MCF 10A (cell line): ENCODE data around the gene MAPK13. TPM values are rescaled to one million over a fixed set of nuclear protein-coding genes. Genes with fewer than 3 reads are reported as not detected.

Experiments
- BruUV-seq: library from RNA; stranded (reverse); fragments of 400-500 nt; replicated peaks from 2 replicates; lab custom pipeline; 2021; lab: Mats Ljungman, UMichigan
- CTCF ChIA-PET: fragments of 300-600 bp; sonication (Branson Sonifier 250); formaldehyde crosslinking; extraction: SDS; loops from one replicate; lab custom pipeline; 2021; ENCODE audit warnings: antibody characterized with exemption, inconsistent platforms; lab: Yijun Ruan, JAX
- POLR2A ChIA-PET: fragments of 300-600, 350-650 bp; sonication (Branson Sonifier 250); formaldehyde crosslinking; extraction: SDS; loops from one replicate; lab custom pipeline; 2020; ENCODE audit warnings: antibody characterized with exemption, inconsistent platforms; lab: Yijun Ruan, JAX
- DNase-seq: peaks from one replicate; pipeline ENCODE4 v3.0.0-alpha.2; 2018; ENCODE audit not compliant: unreplicated experiment
- H3K27ac Mint-ChIP-seq: one replicate; pipeline ENCODE4 v1.8.0; 2022; ENCODE audit warnings: mild to moderate bottlenecking, low read depth, mixed read lengths; ENCODE audit not compliant: unreplicated experiment
- H3K27me3 Mint-ChIP-seq: one replicate; pipeline ENCODE4 v1.8.0; 2022; ENCODE audit warnings: mixed read lengths; ENCODE audit not compliant: insufficient read depth, unreplicated experiment
- H3K36me3 Mint-ChIP-seq: one replicate; pipeline ENCODE4 v1.8.0; 2022; ENCODE audit warnings: mild to moderate bottlenecking, moderate library complexity, mixed read lengths; ENCODE audit not compliant: insufficient read depth, unreplicated experiment
- H3K4me1 Mint-ChIP-seq: one replicate; pipeline ENCODE4 v1.8.0; 2022; ENCODE audit warnings: mixed read lengths; ENCODE audit not compliant: insufficient read depth, unreplicated experiment
- H3K4me3 Mint-ChIP-seq: one replicate; pipeline ENCODE4 v1.8.0; 2022; ENCODE audit warnings: mild to moderate bottlenecking, moderate library complexity, mixed read lengths; ENCODE audit not compliant: unreplicated experiment
- H3K9me3 Mint-ChIP-seq: one replicate; pipeline ENCODE4 v1.8.0; 2022; ENCODE audit warnings: mixed read lengths; ENCODE audit not compliant: unreplicated experiment
- intact Hi-C: fragments of 100-400 bp; cut with micrococcal nuclease; formaldehyde crosslinking; loops from 2 replicates; pipeline ENCODE4 v1.14.1; 2022
- total RNA-seq: library from RNA; stranded (reverse); gene quantifications from 2 replicates; pipeline ENCODE4 v1.2.3, GENCODE V29; 2022
- TF ChIP-seq, protein P1 (sequence below): fragments of 200-600 bp; IDR thresholded peaks from one replicate; pipeline ENCODE4 v1.8.0; 2022; ENCODE audit warnings: antibody characterized with exemption, mild to moderate bottlenecking; ENCODE audit not compliant: unreplicated experiment

The MAPK13 gene
- total RNA-seq, 1 experiment from 2014 or later = 5.5 TPM

DNA sequence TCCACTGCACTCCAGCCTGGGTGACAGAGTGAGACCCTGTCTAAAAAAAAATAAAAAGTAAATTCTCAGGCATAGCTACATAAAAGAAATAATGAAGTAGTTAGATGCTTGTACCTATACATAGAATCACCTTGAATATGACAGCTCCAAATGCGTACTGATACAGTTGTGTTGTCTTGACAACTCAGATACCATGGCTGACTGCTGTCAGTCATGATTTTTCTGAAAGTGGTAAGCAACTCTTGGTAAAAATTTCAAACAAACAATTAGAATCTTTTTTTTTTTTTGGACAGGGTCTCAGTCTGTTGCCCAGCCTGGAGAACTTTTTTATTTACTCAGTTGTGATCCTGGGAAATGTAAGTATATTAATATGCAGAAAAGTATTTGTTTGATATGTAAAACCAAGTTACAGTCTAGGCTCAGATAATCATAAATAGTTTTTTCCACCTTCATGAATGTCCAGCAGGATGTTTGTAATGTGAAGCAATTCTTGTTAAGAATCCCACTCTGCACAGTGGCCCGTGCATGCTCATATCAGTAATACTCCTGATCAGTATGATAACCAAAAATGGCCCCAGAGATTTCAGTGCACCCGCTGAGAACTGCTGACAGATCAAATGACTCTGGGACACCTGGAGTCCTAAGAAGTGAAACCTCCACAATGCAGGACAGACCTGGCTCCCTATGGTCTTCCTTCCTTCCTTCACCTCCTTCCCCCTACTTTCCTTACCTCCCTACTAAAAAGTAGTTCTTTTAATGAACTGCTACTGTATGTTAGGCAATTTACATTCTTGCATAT is 14.0 kb upstream of the MAPK13 start:
- TF ChIP-seq, protein P1, sequence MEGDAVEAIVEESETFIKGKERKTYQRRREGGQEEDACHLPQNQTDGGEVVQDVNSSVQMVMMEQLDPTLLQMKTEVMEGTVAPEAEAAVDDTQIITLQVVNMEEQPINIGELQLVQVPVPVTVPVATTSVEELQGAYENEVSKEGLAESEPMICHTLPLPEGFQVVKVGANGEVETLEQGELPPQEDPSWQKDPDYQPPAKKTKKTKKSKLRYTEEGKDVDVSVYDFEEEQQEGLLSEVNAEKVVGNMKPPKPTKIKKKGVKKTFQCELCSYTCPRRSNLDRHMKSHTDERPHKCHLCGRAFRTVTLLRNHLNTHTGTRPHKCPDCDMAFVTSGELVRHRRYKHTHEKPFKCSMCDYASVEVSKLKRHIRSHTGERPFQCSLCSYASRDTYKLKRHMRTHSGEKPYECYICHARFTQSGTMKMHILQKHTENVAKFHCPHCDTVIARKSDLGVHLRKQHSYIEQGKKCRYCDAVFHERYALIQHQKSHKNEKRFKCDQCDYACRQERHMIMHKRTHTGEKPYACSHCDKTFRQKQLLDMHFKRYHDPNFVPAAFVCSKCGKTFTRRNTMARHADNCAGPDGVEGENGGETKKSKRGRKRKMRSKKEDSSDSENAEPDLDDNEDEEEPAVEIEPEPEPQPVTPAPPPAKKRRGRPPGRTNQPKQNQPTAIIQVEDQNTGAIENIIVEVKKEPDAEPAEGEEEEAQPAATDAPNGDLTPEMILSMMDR = no peak
- Mint-ChIP-seq H3K27me3 (no peaks in the 10 kb centered on the region), H3K9me3 (no peaks in the 10 kb centered on the region), H3K4me3 (no peak overlapping the region), H3K4me1 (peaks cover 8% of the 10 kb centered on the region), H3K36me3 (peaks cover 37% of the 10 kb centered on the region), H3K27ac (no peak overlapping the region)
- intact Hi-C loops = no loop called here
- ChIA-PET CTCF (interaction anchor here (0.6 kb wide), 1 partner anchor 109 kb away, joined by 3 read pairs; no protein-coding TSS in a partner anchor), POLR2A (no interaction called here)
- DNase-seq = no peak
- BruUV-seq = no TSS peak

DNA sequence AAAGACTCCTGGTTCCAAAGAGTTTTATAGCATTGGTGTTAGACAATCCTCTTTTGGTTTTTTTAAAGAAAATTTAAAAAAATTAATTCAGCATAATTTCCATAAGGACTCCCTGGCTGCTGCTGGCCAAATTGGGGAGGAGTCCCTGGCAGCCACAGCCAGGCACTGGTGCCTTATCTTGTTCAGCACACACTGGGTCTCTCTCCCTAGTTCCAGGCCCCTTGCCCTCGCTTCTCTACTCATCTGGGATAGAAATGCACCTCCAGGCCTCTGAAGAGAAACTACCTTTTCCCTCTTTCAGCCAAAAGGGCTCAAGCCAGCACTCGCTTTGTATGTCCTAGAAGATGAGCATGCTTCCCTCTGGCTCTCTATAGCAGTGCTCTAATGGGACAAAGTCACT is 13.4 kb upstream of the MAPK13 start:
- H3K9me3 Mint-ChIP-seq = no peaks in the 10 kb centered on the region
- peaks cover 8% of the 10 kb centered on the region for H3K4me1 Mint-ChIP-seq
- no peak overlapping the region for H3K27ac Mint-ChIP-seq
- BruUV-seq = no TSS peak
- H3K4me3 Mint-ChIP-seq = no peak overlapping the region
- intact Hi-C loops = no loop called here
- DNase-seq = no peak
- ChIA-PET CTCF (interaction anchor here (0.5 kb wide), 1 partner anchor 361 kb away, joined by 3 read pairs; no protein-coding TSS in a partner anchor), POLR2A (no interaction called here)
- no peaks in the 10 kb centered on the region for H3K27me3 Mint-ChIP-seq
- TF ChIP-seq, protein P1 = no peak
- peaks cover 31% of the 10 kb centered on the region for H3K36me3 Mint-ChIP-seq

DNA sequence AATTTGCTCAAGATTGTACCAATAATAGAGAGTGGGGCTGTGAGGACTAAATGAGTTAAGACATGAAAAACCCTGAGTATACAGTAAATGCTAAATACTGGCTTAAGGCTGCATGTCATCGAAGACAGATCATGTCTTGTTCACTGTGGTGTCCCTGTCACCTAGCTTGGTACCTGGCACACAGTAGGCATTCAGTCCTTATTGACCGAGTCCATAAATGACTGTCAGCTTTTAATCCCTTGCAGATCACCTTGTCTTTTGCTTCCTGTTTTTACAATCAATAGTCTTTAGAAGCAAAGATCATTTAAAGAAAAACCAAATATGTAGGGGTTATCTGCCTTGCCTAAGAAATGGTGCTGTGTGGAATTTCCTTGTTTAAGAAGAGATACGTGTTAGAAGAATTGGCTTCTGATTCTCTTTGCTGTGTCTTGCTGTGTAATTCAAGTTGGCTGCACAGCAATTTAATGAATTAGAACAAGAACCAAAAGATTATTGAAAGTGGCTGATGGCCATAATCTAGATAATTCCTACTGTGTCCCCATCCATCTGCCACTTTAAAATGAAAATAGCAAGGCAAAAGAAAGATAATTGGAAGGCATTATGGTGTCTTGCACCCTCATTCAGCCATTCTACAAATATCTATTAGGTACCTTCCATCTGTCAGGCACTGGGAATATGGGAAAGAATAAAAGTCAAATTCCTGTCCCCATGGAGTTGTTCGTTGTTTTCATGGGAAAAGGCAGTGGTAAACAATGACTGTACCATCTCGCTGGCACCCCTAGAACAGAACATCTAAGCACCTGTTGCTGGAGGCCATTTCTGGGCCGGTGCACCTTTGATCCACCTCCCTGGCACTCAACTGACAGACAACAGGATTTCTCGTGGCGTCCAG is 12.4 kb upstream of the MAPK13 start:
- intact Hi-C loops = no loop called here
- Mint-ChIP-seq H3K36me3 (peaks cover 31% of the 10 kb centered on the region), H3K4me1 (peaks cover 8% of the 10 kb centered on the region), H3K9me3 (no peaks in the 10 kb centered on the region), H3K27ac (no peak overlapping the region), H3K4me3 (no peak overlapping the region), H3K27me3 (no peaks in the 10 kb centered on the region)
- no peak for DNase-seq
- ChIA-PET POLR2A (interaction anchor here (0.7 kb wide), 1 partner anchor 175 kb away, joined by 3 read pairs; no protein-coding TSS in a partner anchor), CTCF (interaction anchor here (0.7 to 0.8 kb wide), 2 partner anchors 21 to 462 kb away, joined by 3 to 5 read pairs; no protein-coding TSS in a partner anchor)
- TF ChIP-seq, protein P1 = no peak
- BruUV-seq = no TSS peak
